ENCODE measurements around the gene TRPM2.
A peak's percentile ranks its signal among the peaks of the same experiment; 100 is the strongest.

The TRPM2 gene

GRCh38 chr21:44353191-44353970, at the start of gene TRPM2:
Gene TRPM2 (plus strand): TSS chr21:44353621. CDS start chr21:44353701, 80 bp downstream.
- H3K27me3 Mint-ChIP-seq (ENCODE audit: low read depth, poor library complexity): peaks cover 9% of the 10 kb centered on the region
- no peak for DNase-seq

GRCh38 chr21:44304011-44304616, 49.3 kb upstream of the TRPM2 start:
- no peak for DNase-seq
- Mint-ChIP-seq H3K4me1 (peaks cover 53% of the 10 kb centered on the region), H3K27ac (peak overlapping the region; percentile 91), H3K27me3 (ENCODE audit: low read depth, poor library complexity) (peaks cover 3% of the 10 kb centered on the region), H3K9me3 (no peaks in the 10 kb centered on the region), H3K4me3 (no peak overlapping the region), H3K36me3 (ENCODE audit: low read depth) (no peaks in the 10 kb centered on the region)
- TF ChIP-seq CTCF (IDR thresholded peaks at IDR 0.05): no peak

More at GRCh38 chr21:44353191-44353970, at the start of gene TRPM2:
- peaks cover 1% of the 10 kb centered on the region for H3K9me3 Mint-ChIP-seq
- H3K4me1 Mint-ChIP-seq: peaks cover 40% of the 10 kb centered on the region
- no peak within 1 kb of the TSS for H3K4me3 Mint-ChIP-seq
- H3K36me3 Mint-ChIP-seq (ENCODE audit: low read depth): no peaks in the 10 kb centered on the region
- no peak for TF ChIP-seq CTCF (IDR thresholded peaks at IDR 0.05)
- peak within 1 kb of the TSS; percentile 75 for H3K27ac Mint-ChIP-seq

- H3K4me3 Mint-ChIP-seq: peak overlapping the region; percentile 62
These were observed 48.5 kb upstream of the TRPM2 start for GRCh38 chr21:44304877-44305293.

GRCh38 chr21:44305691-44306090, 47.7 kb upstream of the TRPM2 start:
- no peaks in the 10 kb centered on the region for H3K36me3 Mint-ChIP-seq (ENCODE audit: low read depth)
- no peak for DNase-seq
- H3K4me3 Mint-ChIP-seq: no peak overlapping the region
- H3K9me3 Mint-ChIP-seq: no peaks in the 10 kb centered on the region
- H3K27me3 Mint-ChIP-seq (ENCODE audit: low read depth, poor library complexity): no peaks in the 10 kb centered on the region
- no peak overlapping the region for H3K27ac Mint-ChIP-seq
- H3K4me1 Mint-ChIP-seq: peaks cover 48% of the 10 kb centered on the region
- no peak for TF ChIP-seq CTCF (IDR thresholded peaks at IDR 0.05)

More at GRCh38 chr21:44304877-44305293, 48.5 kb upstream of the TRPM2 start:
- DNase-seq: peak; percentile 70
- Mint-ChIP-seq H3K4me1 (peaks cover 49% of the 10 kb centered on the region), H3K27me3 (ENCODE audit: low read depth, poor library complexity) (no peaks in the 10 kb centered on the region), H3K9me3 (no peaks in the 10 kb centered on the region), H3K36me3 (ENCODE audit: low read depth) (no peaks in the 10 kb centered on the region), H3K27ac (peak overlapping the region; percentile 87)
- TF ChIP-seq CTCF (IDR thresholded peaks at IDR 0.05): peak; percentile 63

- Mint-ChIP-seq H3K4me1 (peaks cover 37% of the 10 kb centered on the region), H3K36me3 (ENCODE audit: low read depth) (peaks cover 8% of the 10 kb centered on the region), H3K4me3 (no peak overlapping the region), H3K27me3 (ENCODE audit: low read depth, poor library complexity) (no peaks in the 10 kb centered on the region), H3K9me3 (no peaks in the 10 kb centered on the region), H3K27ac (no peak overlapping the region)
- no peak for TF ChIP-seq CTCF (IDR thresholded peaks at IDR 0.05)
- DNase-seq: no peak
These were observed 46.3 kb upstream of the TRPM2 start for GRCh38 chr21:44306936-44307704.

Measured in nephron progenitor cell (in vitro differentiated cells).